SK-N-MC (cell line): ENCODE measurements around the gene ASPHD1.

Source experiments
- EZH2 ChIP-seq: fragments of 200-600 bp; sonication (generic); IDR thresholded peaks from one replicate; pipeline ENCODE4 v1.6.1; 2017; ENCODE audit warnings: antibody characterized with exemption
- FOXP2 ChIP-seq: optimal IDR thresholded peaks from 2 replicates; pipeline ENCODE3; 2011; ENCODE audit warnings: mild to moderate bottlenecking, moderate library complexity; ENCODE audit not compliant: insufficient read depth; ENCODE audit errors: extremely low read length, control extremely low read depth
- POLR2AphosphoS5 ChIP-seq: IDR thresholded peaks from 2 replicates; pipeline ENCODE4 v1.6.1; 2012; ENCODE audit warnings: mild to moderate bottlenecking, low read depth, low read length, borderline replicate concordance

- TF ChIP-seq POLR2AphosphoS5, result no peak
- no peak for TF ChIP-seq EZH2
- TF ChIP-seq FOXP2, result no peak
These were observed 22.0 kb downstream of the ASPHD1 start for GRCh38 chr16:29922326-29922725.
